HFF-Myc (cell line): ENCODE results near the gene MED27.
"Not testable (repeated sequence)": the region's sequence is repeated elsewhere in the genome, so short reads cannot be mapped to it uniquely, and the experiment has no call there.

Source experiments
- DNase-seq: peaks from one replicate; pipeline ENCODE4 v3.0.0-alpha.2; 2011; ENCODE audit warnings: low read depth; ENCODE audit errors: extremely low read depth
- H3K4me3 ChIP-seq: replicated peaks from 2 replicates; pipeline ENCODE4 v1.5.1; 2011; ENCODE audit warnings: low read depth, mild to moderate bottlenecking, control low read depth, low read length
- CTCF ChIP-seq: IDR thresholded peaks from 2 replicates; pipeline ENCODE4 v1.5.1; 2012; ENCODE audit warnings: mild to moderate bottlenecking, low read depth, low read length, control low read depth; ENCODE audit errors: missing control alignments

The MED27 gene

DNA sequence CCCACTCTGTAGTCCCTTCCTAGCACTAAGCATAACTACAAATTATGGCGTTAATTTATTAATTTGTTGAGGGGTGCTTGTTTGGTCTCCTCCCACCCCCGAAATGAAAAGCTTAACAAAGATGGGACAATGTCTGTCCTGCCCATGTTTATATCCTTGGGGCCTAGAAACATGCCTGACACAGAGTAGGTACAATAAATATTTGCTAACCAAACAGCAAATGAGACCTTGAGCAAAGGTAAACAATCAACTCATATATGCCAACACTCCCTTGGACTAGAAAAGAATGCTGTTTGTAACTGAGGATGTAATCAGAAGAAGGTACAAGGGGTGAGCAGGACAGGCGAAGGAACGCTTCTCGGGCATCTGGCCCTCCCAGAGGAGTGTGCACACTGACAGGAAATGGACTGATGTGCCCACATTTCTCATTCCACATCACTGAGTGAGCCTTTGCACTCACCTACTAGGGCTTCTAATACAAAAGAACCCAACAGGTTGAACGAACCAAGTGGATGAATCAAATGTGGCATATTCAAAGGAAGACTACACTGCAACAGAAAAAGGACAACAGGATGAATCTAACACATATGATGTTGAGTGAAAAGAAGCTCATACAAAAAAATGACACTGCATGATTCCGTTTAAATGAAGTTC lies 66.8 kb downstream of the MED27 start:
- no peak for DNase-seq
- no peak overlapping the region for H3K4me3 ChIP-seq
- no peak for TF ChIP-seq CTCF

- no peak for DNase-seq
- TF ChIP-seq CTCF: no peak
- no peak overlapping the region for H3K4me3 ChIP-seq
These were observed 67.8 kb downstream of the MED27 start for GRCh38 chr9:132011896-132012295.

DNA sequence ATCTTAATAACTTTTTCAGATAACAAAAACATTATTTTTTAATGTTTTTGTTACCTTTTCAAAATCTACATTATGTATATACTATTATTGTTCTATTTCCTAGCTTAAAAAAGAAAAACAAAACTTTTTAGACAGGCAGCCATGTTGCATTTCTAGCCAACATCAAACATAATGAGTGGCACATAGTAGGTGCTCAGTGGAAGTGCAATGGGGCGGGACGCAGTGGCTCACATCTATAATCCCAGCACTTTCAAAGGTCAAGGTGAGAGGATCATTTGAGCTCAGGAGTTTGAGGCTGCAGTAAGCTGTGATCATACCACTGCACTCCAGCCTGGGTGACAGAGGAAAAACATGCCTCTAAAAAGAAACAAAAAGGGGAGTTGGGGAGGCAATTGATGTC lies 68.4 kb downstream of the MED27 start:
- no peak for DNase-seq
- TF ChIP-seq CTCF: no peak
- no peak overlapping the region for H3K4me3 ChIP-seq

DNA sequence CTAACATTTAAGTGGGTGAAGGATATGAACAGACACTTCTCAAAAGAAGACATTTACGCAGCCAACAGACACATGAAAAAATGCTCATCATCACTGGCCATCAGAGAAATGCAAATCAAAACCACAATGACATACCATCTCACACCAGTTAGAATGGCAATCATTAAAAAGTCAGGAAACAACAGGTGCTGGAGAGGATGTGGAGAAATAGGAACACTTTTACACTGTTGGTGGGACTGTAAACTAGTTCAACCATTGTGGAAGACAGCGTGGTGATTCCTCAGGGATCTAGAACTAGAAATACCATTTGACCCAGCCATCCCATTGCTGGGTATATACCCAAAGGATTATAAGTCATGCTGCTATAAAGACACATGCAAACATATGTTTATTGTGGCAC lies 69.5 kb downstream of the MED27 start:
- not testable (repeated sequence) for H3K4me3 ChIP-seq, DNase-seq

DNA sequence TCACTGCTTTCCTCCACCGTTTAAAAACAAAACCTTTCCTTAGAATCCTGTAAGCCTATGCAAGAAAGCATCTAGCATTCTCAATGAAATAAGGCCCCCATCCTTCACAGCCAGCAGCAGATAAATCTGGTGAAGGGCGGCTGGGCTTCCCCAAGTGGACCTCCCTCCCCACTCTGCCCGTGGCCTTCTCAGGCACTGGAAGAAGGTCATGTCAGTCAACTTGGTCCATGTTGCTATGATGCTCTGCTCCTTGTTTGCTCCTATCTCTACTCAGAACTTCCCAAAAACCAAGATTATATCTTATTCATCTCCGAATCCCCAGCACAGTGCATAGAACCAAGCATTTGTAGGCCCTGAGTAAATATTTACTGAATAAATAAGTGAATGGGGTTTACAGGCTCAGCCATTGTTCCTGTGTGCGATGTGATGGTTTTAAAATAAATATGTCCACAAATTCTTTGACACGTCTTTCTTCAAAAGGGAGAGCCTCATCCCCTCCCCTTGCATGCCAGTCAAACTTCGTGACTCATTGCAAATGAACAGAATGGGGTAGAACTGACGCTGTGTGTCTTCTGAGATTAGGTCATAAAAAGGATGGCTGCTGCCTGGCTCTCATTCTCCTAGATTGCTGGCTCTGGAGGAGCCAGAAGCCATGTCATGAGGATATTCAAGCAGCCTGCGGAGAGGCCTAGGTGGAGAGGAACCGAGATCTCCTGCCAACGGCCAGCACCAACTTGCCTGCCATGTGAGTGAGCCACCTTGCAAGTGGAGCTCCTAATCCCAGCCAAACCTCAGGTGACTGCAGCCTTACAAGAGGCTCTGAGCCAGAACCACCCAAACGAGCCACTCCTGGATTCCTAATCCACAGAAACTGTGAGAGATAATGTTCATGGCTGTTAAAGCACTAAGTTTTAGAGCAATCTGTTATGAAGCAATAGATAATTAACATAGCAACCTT lies 70.5 kb downstream of the MED27 start:
- H3K4me3 ChIP-seq: no peak overlapping the region
- DNase-seq: no peak
- TF ChIP-seq CTCF: no peak

DNA sequence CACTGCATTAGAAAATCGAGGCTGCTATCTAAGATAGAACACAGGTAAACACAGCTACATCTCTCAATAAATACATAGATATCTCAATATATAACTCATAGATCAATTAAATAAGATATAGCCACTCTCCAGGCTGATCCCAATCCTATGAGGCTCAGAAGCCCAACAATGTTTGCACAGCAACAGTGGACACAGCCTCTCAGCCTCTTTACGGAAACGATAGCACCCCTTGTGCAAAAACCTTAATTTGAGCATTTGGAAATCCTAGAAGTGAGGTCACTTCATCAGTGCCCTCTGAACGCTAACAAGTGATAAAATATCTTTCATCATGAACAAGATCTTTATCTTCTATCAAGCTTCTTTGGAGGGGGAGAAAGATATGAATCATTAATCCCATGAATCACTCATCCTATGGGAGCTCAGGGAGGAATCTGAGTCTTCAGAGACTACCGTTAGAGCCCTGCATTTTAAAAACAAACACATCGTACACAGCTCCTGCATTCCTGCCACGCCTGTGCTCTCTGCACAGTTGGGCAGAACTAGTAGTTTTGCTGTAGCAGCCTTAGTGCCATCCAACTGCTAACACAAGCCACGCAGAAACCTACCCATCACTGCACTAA lies 71.4 kb downstream of the MED27 start:
- no peak for DNase-seq
- no peak overlapping the region for H3K4me3 ChIP-seq

More for the DNA sequence above, 71.4 kb downstream of the MED27 start:
- TF ChIP-seq CTCF: no peak
